A673 (cell line): ENCODE data around the gene MAP1LC3B2. TPM values are rescaled to one million over a fixed set of nuclear protein-coding genes. Genes with fewer than 3 reads are reported as not detected.

Experiments
- BruUV-seq: library from RNA; stranded (reverse); fragments of 400-500 nt; replicated peaks from 2 replicates; lab custom pipeline; 2021; lab: Mats Ljungman, UMichigan
- CTCF ChIA-PET: fragments of 300-600 bp; sonication (Branson Sonifier 250); formaldehyde crosslinking; loops from one replicate; lab custom pipeline; 2022; ENCODE audit warnings: antibody characterized with exemption; lab: Charles Lee
- POLR2A ChIA-PET: fragments of 300-600 bp; sonication (Branson Sonifier 250); formaldehyde crosslinking; loops from one replicate; lab custom pipeline; 2022; ENCODE audit warnings: antibody characterized with exemption; ENCODE audit not compliant: low non-redundant PET; lab: Charles Lee
- DNase-seq: peaks from one replicate; pipeline ENCODE4 v3.0.0-alpha.2; 2015; ENCODE audit warnings: low spot score
- H3K27ac ChIP-seq: fragments of 200-600 bp; sonication (generic); 2 replicates; pipeline ENCODE4 v1.5.1; 2016; ENCODE audit warnings: mixed run types, low read depth, mild to moderate bottlenecking, mixed read lengths, antibody characterized with exemption, low read length; ENCODE audit not compliant: poor library complexity, severe bottlenecking
- H3K27me3 ChIP-seq: fragments of 200-600 bp; sonication (generic); replicated peaks from 2 replicates; pipeline ENCODE4 v1.6.1; 2017; ENCODE audit warnings: mixed run types, low read depth, mild to moderate bottlenecking, mixed read lengths, antibody characterized with exemption, low read length; ENCODE audit not compliant: insufficient read depth, poor library complexity
- H3K36me3 ChIP-seq: fragments of 200-600 bp; sonication (generic); 2 replicates; pipeline ENCODE4 v1.6.1; 2016; ENCODE audit warnings: mixed run types, mild to moderate bottlenecking, mixed read lengths, antibody characterized with exemption, low read length; ENCODE audit not compliant: insufficient read depth, poor library complexity, severe bottlenecking
- H3K4me1 ChIP-seq: fragments of 200-600 bp; sonication (generic); 2 replicates; pipeline ENCODE4 v1.6.1; 2017; ENCODE audit warnings: mixed run types, mild to moderate bottlenecking, mixed read lengths, antibody characterized with exemption, low read length; ENCODE audit not compliant: insufficient read depth, poor library complexity, severe bottlenecking
- H3K4me3 ChIP-seq: fragments of 200-600 bp; sonication (generic); 2 replicates; pipeline ENCODE4 v1.5.1; 2016; ENCODE audit warnings: low read depth, mixed run types, mild to moderate bottlenecking, mixed read lengths, low read length; ENCODE audit not compliant: poor library complexity, severe bottlenecking
- H3K9me3 ChIP-seq: fragments of 200-600 bp; sonication (generic); 2 replicates; pipeline ENCODE4 v1.6.1; 2016; ENCODE audit warnings: mixed run types, low read depth, mild to moderate bottlenecking, mixed read lengths, antibody characterized with exemption, low read length; ENCODE audit not compliant: poor library complexity, severe bottlenecking
- EZH2 ChIP-seq: fragments of 200-600 bp; sonication (generic); IDR thresholded peaks from 2 replicates; pipeline ENCODE4 v1.6.1; 2017; ENCODE audit warnings: borderline replicate concordance, low read depth, mild to moderate bottlenecking, mixed read lengths, antibody characterized with exemption, low read length; ENCODE audit not compliant: poor library complexity, severe bottlenecking
- intact Hi-C: fragments of 100-400 bp; cut with micrococcal nuclease; formaldehyde crosslinking; loops from one replicate; pipeline ENCODE4 v1.10.0; 2022; ENCODE audit not compliant: unreplicated experiment
- total RNA-seq: library from RNA; stranded (reverse); gene quantifications from 2 replicates; pipeline ENCODE4 v1.2.3, GENCODE V29; 2021
- TF ChIP-seq, protein P1 (sequence below): fragments of 300-800, 200-600 bp; sonication (generic); conservative IDR thresholded peaks from 2 replicates; pipeline ENCODE4 v1.5.1; 2017; ENCODE audit warnings: low read depth, mild to moderate bottlenecking, antibody characterized with exemption, low read length, moderate library complexity, mixed read lengths

MAP1LC3B2 gene
- total RNA-seq, 1 experiment from 2014 or later, result 1.7 TPM

DNA sequence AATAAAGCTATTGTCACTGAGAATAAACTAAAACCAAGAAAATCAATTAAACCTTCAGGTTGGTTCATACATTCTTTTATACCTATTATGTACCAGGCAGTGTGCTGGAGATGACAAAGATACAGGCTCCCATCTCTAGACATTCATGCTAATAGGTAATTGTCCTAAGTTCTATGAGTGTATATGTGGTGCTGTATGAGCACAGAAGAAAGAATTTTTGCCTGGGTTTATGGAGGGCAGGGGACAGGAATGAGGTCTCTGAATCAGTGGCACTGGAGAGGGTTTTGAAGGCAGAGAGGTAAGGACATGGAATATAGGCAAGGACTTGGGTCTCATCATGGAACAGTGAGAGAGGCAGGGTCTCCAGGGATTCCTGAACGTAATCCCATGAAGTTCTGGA, 38.7 kb downstream of the MAP1LC3B2 start:
- CTCF ChIA-PET, result no interaction called here
- no TSS peak for BruUV-seq
- no peak for DNase-seq
- Histone ChIP-seq H3K4me3 (no peak overlapping the region), H3K27ac (no peak overlapping the region), H3K9me3 (no peaks in the 10 kb centered on the region), H3K27me3 (no peaks in the 10 kb centered on the region), H3K4me1 (peaks cover 21% of the 10 kb centered on the region), H3K36me3 (no peaks in the 10 kb centered on the region)
- no peak for TF ChIP-seq EZH2
- TF ChIP-seq, protein P1, sequence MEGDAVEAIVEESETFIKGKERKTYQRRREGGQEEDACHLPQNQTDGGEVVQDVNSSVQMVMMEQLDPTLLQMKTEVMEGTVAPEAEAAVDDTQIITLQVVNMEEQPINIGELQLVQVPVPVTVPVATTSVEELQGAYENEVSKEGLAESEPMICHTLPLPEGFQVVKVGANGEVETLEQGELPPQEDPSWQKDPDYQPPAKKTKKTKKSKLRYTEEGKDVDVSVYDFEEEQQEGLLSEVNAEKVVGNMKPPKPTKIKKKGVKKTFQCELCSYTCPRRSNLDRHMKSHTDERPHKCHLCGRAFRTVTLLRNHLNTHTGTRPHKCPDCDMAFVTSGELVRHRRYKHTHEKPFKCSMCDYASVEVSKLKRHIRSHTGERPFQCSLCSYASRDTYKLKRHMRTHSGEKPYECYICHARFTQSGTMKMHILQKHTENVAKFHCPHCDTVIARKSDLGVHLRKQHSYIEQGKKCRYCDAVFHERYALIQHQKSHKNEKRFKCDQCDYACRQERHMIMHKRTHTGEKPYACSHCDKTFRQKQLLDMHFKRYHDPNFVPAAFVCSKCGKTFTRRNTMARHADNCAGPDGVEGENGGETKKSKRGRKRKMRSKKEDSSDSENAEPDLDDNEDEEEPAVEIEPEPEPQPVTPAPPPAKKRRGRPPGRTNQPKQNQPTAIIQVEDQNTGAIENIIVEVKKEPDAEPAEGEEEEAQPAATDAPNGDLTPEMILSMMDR, result no peak
- intact Hi-C loops, result no loop called here
- POLR2A ChIA-PET, result no interaction called here

DNA sequence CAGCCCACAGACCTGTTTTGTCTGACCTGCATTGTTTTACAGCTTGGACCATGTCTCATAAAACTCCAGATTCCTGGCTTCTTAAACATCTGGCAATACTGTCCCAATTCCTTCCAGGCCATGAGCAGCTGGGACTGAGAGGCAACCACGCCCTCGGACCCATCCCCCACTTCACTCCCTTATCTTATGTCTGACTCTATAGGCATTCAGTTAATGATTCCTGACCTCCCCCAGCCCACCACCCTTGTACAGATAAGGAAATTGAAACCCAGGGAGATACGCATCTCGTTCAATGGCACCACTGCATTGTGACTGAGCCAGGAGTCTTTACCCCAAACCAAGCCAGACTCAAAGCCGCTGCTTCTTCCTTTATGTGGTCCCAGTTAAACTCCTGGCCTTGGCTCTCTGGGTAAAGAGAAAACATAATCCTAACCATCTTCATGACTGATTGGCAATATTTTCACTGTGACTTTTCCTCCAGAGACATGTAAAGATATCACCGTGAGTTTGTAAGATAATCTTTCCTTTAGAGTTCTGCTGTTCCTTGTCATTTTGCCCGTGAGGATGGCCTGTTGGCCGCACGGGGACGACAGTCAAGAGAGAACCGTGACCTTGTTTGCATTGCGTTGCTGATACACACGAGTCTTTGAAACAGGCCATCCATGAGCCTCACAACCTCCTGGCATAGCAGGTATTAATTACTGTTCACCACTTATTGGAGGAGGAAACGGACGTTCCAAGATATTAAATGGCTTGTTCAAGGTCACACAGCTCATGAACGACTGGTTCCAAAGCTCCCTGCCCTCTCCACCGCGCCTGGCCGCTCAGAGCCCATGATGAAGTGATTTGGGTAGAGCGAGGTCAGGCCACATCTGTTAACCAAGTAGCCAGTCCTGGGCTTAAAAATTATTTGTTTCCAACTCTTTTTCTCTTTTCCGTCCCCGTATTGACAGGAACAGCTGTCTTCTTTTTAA, 39.4 kb downstream of the MAP1LC3B2 start:
- no TSS peak for BruUV-seq
- Histone ChIP-seq H3K4me1 (peaks cover 28% of the 10 kb centered on the region), H3K9me3 (no peaks in the 10 kb centered on the region), H3K4me3 (no peak overlapping the region), H3K27me3 (no peaks in the 10 kb centered on the region), H3K27ac (no peak overlapping the region), H3K36me3 (no peaks in the 10 kb centered on the region)
- POLR2A ChIA-PET, result no interaction called here
- DNase-seq, result no peak
- TF ChIP-seq, protein P1, result no peak
- no peak for TF ChIP-seq EZH2
- intact Hi-C loops, result no loop called here
- CTCF ChIA-PET, result no interaction called here

DNA sequence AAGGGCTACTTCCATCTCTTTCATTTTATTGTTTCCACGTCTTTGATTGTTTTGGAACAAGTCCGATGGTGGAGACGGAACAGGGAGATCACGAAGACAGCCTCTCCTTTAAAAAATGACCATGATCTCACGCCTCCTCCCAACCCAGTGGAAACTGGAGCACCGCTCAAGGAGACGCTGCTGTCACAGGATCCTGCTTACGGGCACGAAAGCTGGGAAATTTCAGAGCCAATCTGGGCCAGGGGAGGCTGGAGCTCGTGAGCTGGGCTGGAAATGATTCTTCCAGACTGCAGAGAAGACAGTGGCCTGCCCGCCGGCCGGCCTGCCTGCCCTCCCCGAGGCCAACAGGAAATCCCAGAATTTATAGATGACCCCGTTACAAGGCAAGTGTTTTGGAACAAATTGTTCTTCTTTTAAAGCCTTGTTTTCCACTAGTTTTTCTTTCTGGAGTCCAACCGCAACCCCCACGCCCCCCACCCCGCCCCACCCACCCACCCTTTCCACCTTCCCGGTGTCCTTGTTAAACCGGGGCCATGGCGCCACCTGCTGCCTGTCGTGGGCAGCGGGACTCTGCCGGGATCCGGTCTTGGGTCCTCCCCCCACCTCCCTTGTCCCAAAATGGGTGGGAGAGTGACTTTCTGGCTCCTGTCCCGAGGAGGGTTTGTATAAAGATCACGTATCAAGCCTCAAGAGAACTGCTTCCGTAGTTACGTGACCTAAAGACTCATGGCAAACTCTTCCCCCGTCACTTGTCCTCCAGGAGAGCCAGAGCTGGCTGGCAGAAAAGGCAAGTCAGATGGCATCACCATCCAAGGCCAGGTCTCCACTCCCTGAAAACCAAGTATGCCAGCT, 40.3 kb downstream of the MAP1LC3B2 start:
- no peak overlapping the region for H3K27ac ChIP-seq
- ChIA-PET POLR2A (no interaction called here), CTCF (interaction anchor here (0.9 kb wide), 1 partner anchor 165 kb away, joined by 3 read pairs; no protein-coding TSS in a partner anchor)
- H3K36me3 ChIP-seq, result no peaks in the 10 kb centered on the region
- intact Hi-C loops, result loop anchor here (5.0 kb wide), 3 partner anchors 322 to 602 kb away; partner anchors contain the start of gene MED13L
- no TSS peak for BruUV-seq
- H3K4me3 ChIP-seq, result no peak overlapping the region
- no peaks in the 10 kb centered on the region for H3K9me3 ChIP-seq
- no peak for TF ChIP-seq EZH2
- TF ChIP-seq, protein P1, result peak; percentile 63
- H3K4me1 ChIP-seq, result peaks cover 37% of the 10 kb centered on the region
- peak; percentile 83 for DNase-seq
- H3K27me3 ChIP-seq, result no peaks in the 10 kb centered on the region
